ENCODE data around the gene MRPL42. TPM values are rescaled to one million over a fixed set of nuclear protein-coding genes. Genes with fewer than 3 reads are reported as not detected.

The MRPL42 gene
- total RNA-seq, 1 donor = 29.0 TPM

GRCh38 chr12:93541578-93542225 is 74.4 kb downstream of the MRPL42 start:
- Histone ChIP-seq H4K20me1 (ENCODE audit: insufficient read depth, low read length) (no peaks in the 10 kb centered on the region), H3K9me3 (ENCODE audit: low read depth, low read length) (no peaks in the 10 kb centered on the region), H3K27ac (ENCODE audit: low read depth, low read length) (no peak overlapping the region), H3K27me3 (ENCODE audit: insufficient read depth, low read length) (no peaks in the 10 kb centered on the region), H3K79me2 (ENCODE audit: insufficient read depth, low read length) (no peaks in the 10 kb centered on the region), H3K4me3 (ENCODE audit: insufficient read depth, low read length) (no peak overlapping the region), H3K4me2 (ENCODE audit: insufficient read depth, low read length) (no peak overlapping the region), H3K4me1 (ENCODE audit: insufficient read depth, low read length) (no peaks in the 10 kb centered on the region), H3K36me3 (ENCODE audit: insufficient read depth, low read length) (no peaks in the 10 kb centered on the region), H2AFZ (ENCODE audit: low read length) (no peak overlapping the region)
- no peak for DNase-seq (ENCODE audit: insufficient read length, low spot score, missing footprints)
- no peak for TF ChIP-seq CTCF (IDR thresholded peaks at IDR 0.05; ENCODE audit: extremely low read depth, low read depth, low read length)

- Histone ChIP-seq H3K36me3 (ENCODE audit: insufficient read depth, low read length) (no peaks in the 10 kb centered on the region), H3K4me1 (ENCODE audit: insufficient read depth, low read length) (no peaks in the 10 kb centered on the region), H3K27ac (ENCODE audit: low read depth, low read length) (no peak overlapping the region), H3K79me2 (ENCODE audit: insufficient read depth, low read length) (no peaks in the 10 kb centered on the region), H3K9me3 (ENCODE audit: low read depth, low read length) (no peaks in the 10 kb centered on the region), H3K27me3 (ENCODE audit: insufficient read depth, low read length) (no peaks in the 10 kb centered on the region), H3K4me3 (ENCODE audit: insufficient read depth, low read length) (no peak overlapping the region), H3K4me2 (ENCODE audit: insufficient read depth, low read length) (no peak overlapping the region), H2AFZ (ENCODE audit: low read length) (no peak overlapping the region), H4K20me1 (ENCODE audit: insufficient read depth, low read length) (no peaks in the 10 kb centered on the region)
- no peak for DNase-seq (ENCODE audit: insufficient read length, low spot score, missing footprints)
- TF ChIP-seq CTCF (IDR thresholded peaks at IDR 0.05; ENCODE audit: extremely low read depth, low read depth, low read length) = no peak
Measured at GRCh38 chr12:93547778-93548177, 80.5 kb downstream of the MRPL42 start.

- Histone ChIP-seq H3K27me3 (ENCODE audit: insufficient read depth, low read length) (no peaks in the 10 kb centered on the region), H4K20me1 (ENCODE audit: insufficient read depth, low read length) (no peaks in the 10 kb centered on the region), H2AFZ (ENCODE audit: low read length) (no peak overlapping the region), H3K9me3 (ENCODE audit: low read depth, low read length) (no peaks in the 10 kb centered on the region), H3K4me1 (ENCODE audit: insufficient read depth, low read length) (no peaks in the 10 kb centered on the region), H3K79me2 (ENCODE audit: insufficient read depth, low read length) (no peaks in the 10 kb centered on the region), H3K4me2 (ENCODE audit: insufficient read depth, low read length) (no peak overlapping the region), H3K36me3 (ENCODE audit: insufficient read depth, low read length) (no peaks in the 10 kb centered on the region), H3K4me3 (ENCODE audit: insufficient read depth, low read length) (no peak overlapping the region), H3K27ac (ENCODE audit: low read depth, low read length) (no peak overlapping the region)
- DNase-seq (ENCODE audit: insufficient read length, low spot score, missing footprints) = no peak
- TF ChIP-seq CTCF (IDR thresholded peaks at IDR 0.05; ENCODE audit: extremely low read depth, low read depth, low read length) = no peak
Measured at GRCh38 chr12:93549174-93549573, 81.9 kb downstream of the MRPL42 start.

- no peaks in the 10 kb centered on the region for H3K4me1 ChIP-seq (ENCODE audit: insufficient read depth, low read length)
- no peak overlapping the region for H3K27ac ChIP-seq (ENCODE audit: low read depth, low read length)
- no peak for DNase-seq (ENCODE audit: insufficient read length, low spot score, missing footprints)
- H3K79me2 ChIP-seq (ENCODE audit: insufficient read depth, low read length) = no peaks in the 10 kb centered on the region
- TF ChIP-seq CTCF (IDR thresholded peaks at IDR 0.05; ENCODE audit: extremely low read depth, low read depth, low read length) = no peak
- H3K36me3 ChIP-seq (ENCODE audit: insufficient read depth, low read length) = no peaks in the 10 kb centered on the region
- H3K27me3 ChIP-seq (ENCODE audit: insufficient read depth, low read length) = no peaks in the 10 kb centered on the region
- no peak overlapping the region for H2AFZ ChIP-seq (ENCODE audit: low read length)
- H3K4me3 ChIP-seq (ENCODE audit: insufficient read depth, low read length) = no peak overlapping the region
- no peaks in the 10 kb centered on the region for H4K20me1 ChIP-seq (ENCODE audit: insufficient read depth, low read length)
- H3K4me2 ChIP-seq (ENCODE audit: insufficient read depth, low read length) = no peak overlapping the region
- H3K9me3 ChIP-seq (ENCODE audit: low read depth, low read length) = no peaks in the 10 kb centered on the region
Measured at GRCh38 chr12:93550748-93551611, 83.7 kb downstream of the MRPL42 start.
